Measurements from ENCODE around the gene MGLL. TPM values are rescaled to one million over a fixed set of nuclear protein-coding genes. Genes with fewer than 3 reads are reported as not detected.

The MGLL gene
- total RNA-seq: 10 to 100 TPM in 1 of 6 donors, 1 to 10 TPM in 5; 3.3 to 11.4 (median 7.5) TPM
- polyA plus RNA-seq: 1 to 10 TPM; 5.2 to 5.9 TPM

DNA sequence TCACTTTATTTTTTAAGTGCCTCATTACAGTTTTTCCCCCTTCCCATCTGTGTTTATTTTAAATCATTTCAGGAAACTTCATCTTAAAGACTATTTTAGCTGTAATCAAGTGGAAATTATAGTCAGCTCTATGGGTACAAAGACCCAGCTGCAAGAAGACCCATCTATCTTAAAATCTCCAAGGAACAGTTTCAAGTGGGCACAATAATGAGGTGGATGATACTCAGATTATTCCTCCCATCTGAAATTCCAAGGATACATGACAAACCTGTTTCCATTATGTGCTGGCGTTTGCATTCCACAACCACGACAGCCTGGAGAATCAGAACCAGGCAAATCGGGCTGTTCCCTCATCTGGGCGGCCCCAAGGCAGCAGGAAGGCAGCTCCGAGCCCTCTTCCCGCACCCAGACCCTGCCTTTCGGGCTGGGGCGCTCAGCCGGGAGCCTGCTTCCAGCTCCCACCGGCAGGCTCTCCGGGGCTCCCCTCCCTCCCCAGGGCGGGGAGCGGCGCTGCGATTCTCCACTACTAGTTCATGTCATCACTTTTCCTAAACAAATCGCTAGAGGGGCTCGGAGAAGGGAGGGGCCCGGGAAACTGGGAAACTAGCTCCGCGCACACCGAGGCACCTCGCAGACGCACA is at the start of gene MGLL:
MGLL (minus strand) TSS at position 475 of the 641 bp plus-strand sequence; CDS start at position 278, 197 bp downstream.
- 5 to 8% methylated on average over 23 of the region's 23 CpGs for WGBS, 2 donors
- ATAC-seq: peak; percentile 16 to 36 (median 25)
- H3K27ac ChIP-seq: no peak within 1 kb of the TSS
- H3K4me1 ChIP-seq: peaks cover 0 to 5% (median 0%) of the 10 kb centered on the region in 3 donors
- intact Hi-C loops (cut with DNase I): loop anchor here in 1 of 3 donors (10.0 kb wide), 1 partner anchor 157 kb away; no protein-coding TSS in a partner anchor
- H3K27me3 ChIP-seq: no peaks in the 10 kb centered on the region
- DNase-seq: peak in 1 of 6 donors; percentile 63
- no peaks in the 10 kb centered on the region for H3K9me3 ChIP-seq
- peak within 1 kb of the TSS; percentile 29 to 65 (median 45) for H3K4me3 ChIP-seq
- no peak for FAIRE-seq
- no peaks in the 10 kb centered on the region for H3K36me3 ChIP-seq
- no peak for TF ChIP-seq CTCF (IDR thresholded peaks at IDR 0.05)

GRCh38 chr3:127870156-127870555 is 47.8 kb upstream of the MGLL start:
- H3K36me3 ChIP-seq: no peaks in the 10 kb centered on the region
- H3K9me3 ChIP-seq: no peaks in the 10 kb centered on the region
- FAIRE-seq (no peak), DNase-seq (no peak), ATAC-seq (no peak)
- no peaks in the 10 kb centered on the region for H3K4me1 ChIP-seq
- 67 to 83% methylated on average over 4 of the region's 4 CpGs for WGBS, 2 donors
- H3K4me3 ChIP-seq: no peak overlapping the region
- no peak for TF ChIP-seq CTCF (IDR thresholded peaks at IDR 0.05)
- H3K27ac ChIP-seq: no peak overlapping the region
- no peaks in the 10 kb centered on the region for H3K27me3 ChIP-seq
- intact Hi-C loops (cut with DNase I): no loop called here

- no peaks in the 10 kb centered on the region for H3K36me3 ChIP-seq
- DNase-seq (no peak), ATAC-seq (no peak), FAIRE-seq (no peak)
- no peaks in the 10 kb centered on the region for H3K27me3 ChIP-seq
- no peak overlapping the region for H3K4me3 ChIP-seq
- TF ChIP-seq CTCF (IDR thresholded peaks at IDR 0.05): no peak
- no peak overlapping the region for H3K27ac ChIP-seq
- H3K4me1 ChIP-seq: no peaks in the 10 kb centered on the region
- intact Hi-C loops (cut with DNase I): no loop called here
- no peaks in the 10 kb centered on the region for H3K9me3 ChIP-seq
These were observed 45.7 kb upstream of the MGLL start for GRCh38 chr3:127867986-127868385.

DNA sequence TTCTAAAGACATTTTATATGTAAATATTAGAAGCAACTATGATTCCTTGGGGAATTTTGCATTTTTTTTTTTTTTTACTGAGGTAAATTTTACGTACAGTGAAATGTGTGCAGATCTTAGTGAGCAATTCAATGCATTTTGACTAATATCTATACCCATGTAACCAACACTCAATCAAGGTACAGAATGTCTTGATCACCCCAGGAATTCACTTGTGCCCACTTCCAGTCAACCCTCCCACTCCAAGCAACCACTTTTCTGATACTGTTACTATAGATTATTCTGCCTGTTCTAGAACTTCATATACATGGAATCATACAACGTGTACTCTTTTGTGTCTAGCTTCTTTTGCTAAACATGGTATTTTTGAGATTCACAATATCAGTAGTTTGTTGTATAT is 45.1 kb upstream of the MGLL start:
- intact Hi-C loops (cut with DNase I): no loop called here
- 83 to 86% methylated on average over 2 of the region's 2 CpGs for WGBS, 2 donors
- no peaks in the 10 kb centered on the region for H3K9me3 ChIP-seq
- TF ChIP-seq CTCF (IDR thresholded peaks at IDR 0.05): no peak
- no peaks in the 10 kb centered on the region for H3K36me3 ChIP-seq
- H3K4me3 ChIP-seq: no peak overlapping the region
- DNase-seq: no peak
- no peaks in the 10 kb centered on the region for H3K4me1 ChIP-seq
- ATAC-seq: no peak
- no peak overlapping the region for H3K27ac ChIP-seq
- FAIRE-seq: no peak
- no peaks in the 10 kb centered on the region for H3K27me3 ChIP-seq

DNA sequence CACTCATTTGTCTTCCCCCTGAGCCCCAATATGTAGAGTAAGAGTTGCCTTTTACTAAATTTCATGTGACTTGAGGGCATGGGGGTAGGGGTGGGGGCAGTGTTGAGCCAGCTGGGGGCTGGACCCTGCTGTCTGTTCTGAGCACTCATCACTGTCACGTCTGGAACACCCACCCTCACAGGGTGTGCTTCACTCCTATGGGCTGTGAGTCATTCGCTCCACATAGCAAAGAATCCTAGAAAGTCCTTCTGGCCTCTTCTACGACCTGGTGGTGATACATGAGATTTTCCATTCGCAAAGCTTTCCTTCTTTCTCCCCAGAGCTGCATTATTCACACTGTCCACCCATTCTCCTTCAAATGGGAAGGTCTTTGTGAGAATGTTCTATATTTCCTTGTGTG is 43.6 kb upstream of the MGLL start:
- no peak for DNase-seq
- Histone ChIP-seq H3K27ac (no peak overlapping the region), H3K36me3 (no peaks in the 10 kb centered on the region), H3K27me3 (no peaks in the 10 kb centered on the region), H3K4me1 (no peaks in the 10 kb centered on the region), H3K9me3 (no peaks in the 10 kb centered on the region), H3K4me3 (no peak overlapping the region)
- TF ChIP-seq CTCF (IDR thresholded peaks at IDR 0.05): no peak
- ATAC-seq: no peak
- intact Hi-C loops (cut with DNase I): no loop called here
- no peak for FAIRE-seq
- WGBS, 2 donors: 81 to 85% methylated on average over 4 of the region's 4 CpGs

Data from pancreas (tissue), 10 donors.